ENCODE data around the gene USP28. TPM values are rescaled to one million over a fixed set of nuclear protein-coding genes. Genes with fewer than 3 reads are reported as not detected.

The USP28 gene
- total and polyA plus RNA-seq, 3 donors from 2014 or later = 23.2 to 39.9 (median 36.6) TPM

DNA sequence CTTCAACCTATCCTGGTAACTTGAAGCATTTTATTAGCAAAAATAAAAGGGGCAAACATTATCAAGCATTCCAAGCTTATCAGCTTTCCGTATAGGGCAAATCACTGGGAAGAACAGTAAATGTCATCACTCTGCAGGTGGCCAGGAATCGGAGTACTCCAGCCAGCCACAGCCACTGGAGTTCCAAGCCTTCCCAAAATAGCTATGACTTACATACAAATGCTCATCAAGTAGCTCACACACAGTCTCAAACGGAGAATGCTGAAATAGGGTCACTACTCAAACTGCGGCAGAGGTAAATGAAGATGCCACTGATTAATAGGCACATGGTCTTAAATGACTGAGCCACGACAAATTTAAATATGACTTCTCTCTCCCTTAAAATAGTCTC lies 2.1 kb downstream of the USP28 start:
- 39 to 40% methylated on average over 5 of the region's 5 CpGs for WGBS, 2 donors
- TF ChIP-seq, protein P1, sequence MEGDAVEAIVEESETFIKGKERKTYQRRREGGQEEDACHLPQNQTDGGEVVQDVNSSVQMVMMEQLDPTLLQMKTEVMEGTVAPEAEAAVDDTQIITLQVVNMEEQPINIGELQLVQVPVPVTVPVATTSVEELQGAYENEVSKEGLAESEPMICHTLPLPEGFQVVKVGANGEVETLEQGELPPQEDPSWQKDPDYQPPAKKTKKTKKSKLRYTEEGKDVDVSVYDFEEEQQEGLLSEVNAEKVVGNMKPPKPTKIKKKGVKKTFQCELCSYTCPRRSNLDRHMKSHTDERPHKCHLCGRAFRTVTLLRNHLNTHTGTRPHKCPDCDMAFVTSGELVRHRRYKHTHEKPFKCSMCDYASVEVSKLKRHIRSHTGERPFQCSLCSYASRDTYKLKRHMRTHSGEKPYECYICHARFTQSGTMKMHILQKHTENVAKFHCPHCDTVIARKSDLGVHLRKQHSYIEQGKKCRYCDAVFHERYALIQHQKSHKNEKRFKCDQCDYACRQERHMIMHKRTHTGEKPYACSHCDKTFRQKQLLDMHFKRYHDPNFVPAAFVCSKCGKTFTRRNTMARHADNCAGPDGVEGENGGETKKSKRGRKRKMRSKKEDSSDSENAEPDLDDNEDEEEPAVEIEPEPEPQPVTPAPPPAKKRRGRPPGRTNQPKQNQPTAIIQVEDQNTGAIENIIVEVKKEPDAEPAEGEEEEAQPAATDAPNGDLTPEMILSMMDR (IDR thresholded peaks at IDR 0.05) = no peak
- no peak for TF ChIP-seq POLR2A (IDR thresholded peaks at IDR 0.05)
- H3K4me3 ChIP-seq = no peak overlapping the region
- H3K27me3 ChIP-seq = no peaks in the 10 kb centered on the region
- intact Hi-C loops (cut with DNase I; ENCODE audit: low total_unique reads) = no loop called here
- H3K27ac ChIP-seq = no peak overlapping the region
- peaks cover 11% of the 10 kb centered on the region for H3K4me1 ChIP-seq
- no peaks in the 10 kb centered on the region for H3K9me3 ChIP-seq
- no peak for DNase-seq
- no peaks in the 10 kb centered on the region for H3K36me3 ChIP-seq (ENCODE audit: low read depth, missing control alignments)

DNA sequence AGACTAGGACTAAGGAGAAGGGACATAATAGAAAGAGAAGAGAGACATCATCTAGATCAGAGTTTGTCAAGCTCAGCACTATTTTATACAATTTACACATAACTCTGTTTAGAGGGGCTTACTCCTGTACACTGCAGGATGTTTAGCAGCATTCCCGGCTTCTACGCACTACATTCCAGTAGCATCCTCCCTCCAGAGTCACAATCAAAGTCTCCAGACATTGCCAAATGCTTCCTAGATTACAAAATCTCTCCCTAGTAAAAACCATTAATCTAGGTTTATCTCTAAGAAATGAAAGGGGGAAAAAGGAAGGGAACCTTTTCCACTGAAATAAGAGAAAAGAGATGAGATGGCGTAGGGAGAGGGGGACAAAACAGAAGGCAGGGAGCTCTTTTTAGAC lies 4.0 kb downstream of the USP28 start:
- Histone ChIP-seq H3K4me3 (no peak overlapping the region), H3K27ac (no peak overlapping the region), H3K27me3 (no peaks in the 10 kb centered on the region), H3K36me3 (ENCODE audit: low read depth, missing control alignments) (no peaks in the 10 kb centered on the region), H3K4me1 (peaks cover 11% of the 10 kb centered on the region), H3K9me3 (no peaks in the 10 kb centered on the region)
- 72 to 77% methylated on average over 3 of the region's 3 CpGs for WGBS, 2 donors
- no peak for TF ChIP-seq POLR2A (IDR thresholded peaks at IDR 0.05)
- TF ChIP-seq, protein P1 (IDR thresholded peaks at IDR 0.05) = no peak
- no peak for DNase-seq
- intact Hi-C loops (cut with DNase I; ENCODE audit: low total_unique reads) = no loop called here

DNA sequence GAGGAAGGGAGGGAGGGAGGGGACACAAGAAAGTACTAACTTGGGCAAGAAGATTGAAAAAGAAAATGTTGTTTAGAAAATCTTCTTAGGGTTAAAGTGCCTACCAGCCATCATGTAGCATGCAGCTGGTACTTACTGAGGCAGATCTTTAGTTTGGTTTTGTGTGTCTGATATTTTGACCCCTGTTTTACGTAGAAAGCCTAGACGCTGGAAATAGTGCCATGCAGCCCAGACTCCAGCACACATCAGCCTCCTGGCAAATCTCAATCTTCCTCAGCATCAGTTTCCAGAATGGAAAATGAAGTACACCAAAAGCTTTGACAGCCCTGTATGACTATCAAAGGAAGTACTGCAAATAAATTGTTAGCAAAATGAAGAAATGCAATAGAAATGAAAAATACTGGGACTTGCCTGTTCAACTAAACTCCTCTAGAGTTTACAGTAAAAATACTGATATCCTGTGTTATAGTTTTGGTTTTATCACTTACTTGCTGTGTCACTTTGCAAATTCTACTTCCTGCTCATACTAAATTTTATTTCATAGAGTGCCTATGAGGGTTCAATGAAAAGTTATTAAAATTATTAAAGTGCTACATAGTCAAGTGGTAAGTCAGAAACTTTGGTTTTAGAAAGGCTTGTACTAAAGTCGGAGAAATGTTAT lies 7.4 kb downstream of the USP28 start:
- no peak overlapping the region for H3K27ac ChIP-seq
- no peaks in the 10 kb centered on the region for H3K9me3 ChIP-seq
- no peaks in the 10 kb centered on the region for H3K27me3 ChIP-seq
- peaks cover 6% of the 10 kb centered on the region for H3K4me1 ChIP-seq
- H3K4me3 ChIP-seq = no peak overlapping the region
- TF ChIP-seq, protein P1 (IDR thresholded peaks at IDR 0.05) = no peak
- TF ChIP-seq POLR2A (IDR thresholded peaks at IDR 0.05) = no peak
- no peaks in the 10 kb centered on the region for H3K36me3 ChIP-seq (ENCODE audit: low read depth, missing control alignments)
- intact Hi-C loops (cut with DNase I; ENCODE audit: low total_unique reads) = no loop called here
- 77 to 88% methylated on average over 3 of the region's 3 CpGs for WGBS, 2 donors
- no peak for DNase-seq

DNA sequence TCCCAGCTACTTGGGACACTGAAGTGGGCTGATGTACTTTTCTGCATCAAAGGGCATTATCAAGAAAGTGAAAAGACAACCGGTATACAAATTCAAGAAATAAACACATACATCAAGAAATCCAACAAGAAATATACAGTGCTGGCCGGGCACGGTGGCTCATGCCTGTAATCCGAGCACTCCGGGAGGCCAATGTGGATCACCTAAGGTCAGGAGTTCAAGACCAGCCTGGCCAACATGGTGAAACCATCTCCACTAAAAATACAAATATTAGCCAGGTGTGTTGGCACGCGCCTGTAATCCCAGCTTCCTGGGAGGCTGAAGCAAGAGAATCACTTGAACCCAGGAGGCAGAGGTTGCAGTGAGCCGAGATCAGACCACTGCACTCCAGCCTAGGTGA lies 9.5 kb downstream of the USP28 start:
- no peaks in the 10 kb centered on the region for H3K36me3 ChIP-seq (ENCODE audit: low read depth, missing control alignments)
- intact Hi-C loops (cut with DNase I; ENCODE audit: low total_unique reads) = no loop called here
- no peak overlapping the region for H3K27ac ChIP-seq
- 93 to 96% methylated on average over 8 of the region's 8 CpGs for WGBS, 2 donors
- no peak for DNase-seq
- H3K27me3 ChIP-seq = no peaks in the 10 kb centered on the region
- TF ChIP-seq, protein P1 (IDR thresholded peaks at IDR 0.05) = no peak
- TF ChIP-seq POLR2A (IDR thresholded peaks at IDR 0.05) = no peak
- no peaks in the 10 kb centered on the region for H3K4me1 ChIP-seq
- no peak overlapping the region for H3K4me3 ChIP-seq
- no peaks in the 10 kb centered on the region for H3K9me3 ChIP-seq

DNA sequence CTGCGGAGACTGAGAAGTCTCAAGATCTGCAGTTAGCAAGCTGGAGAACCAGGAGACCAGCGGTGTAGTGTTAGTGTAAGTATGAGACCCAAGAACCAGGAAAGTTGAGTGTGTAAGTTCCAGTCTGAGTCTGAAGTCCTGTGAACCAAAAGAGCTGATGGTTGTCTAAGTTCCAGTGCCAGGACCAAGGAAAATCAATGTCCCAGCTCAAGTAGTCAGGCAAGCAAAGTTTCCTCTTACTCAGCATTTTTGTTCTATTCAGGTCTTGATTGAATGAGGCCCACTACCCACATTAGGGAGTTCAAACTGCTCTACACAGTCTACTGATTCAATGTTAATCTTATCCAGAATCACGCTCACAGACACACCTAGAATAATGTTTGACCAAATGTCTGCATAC lies 11.0 kb downstream of the USP28 start:
- no peaks in the 10 kb centered on the region for H3K9me3 ChIP-seq
- intact Hi-C loops (cut with DNase I; ENCODE audit: low total_unique reads) = no loop called here
- 97 to 99% methylated on average over 3 of the region's 3 CpGs for WGBS, 2 donors
- no peaks in the 10 kb centered on the region for H3K27me3 ChIP-seq
- no peaks in the 10 kb centered on the region for H3K4me1 ChIP-seq
- TF ChIP-seq POLR2A (IDR thresholded peaks at IDR 0.05) = no peak
- TF ChIP-seq, protein P1 (IDR thresholded peaks at IDR 0.05) = no peak
- DNase-seq = no peak
- no peak overlapping the region for H3K4me3 ChIP-seq
- H3K36me3 ChIP-seq (ENCODE audit: low read depth, missing control alignments) = no peaks in the 10 kb centered on the region
- no peak overlapping the region for H3K27ac ChIP-seq
